Natural killer cell (primary cell): ENCODE data around the gene RPS25. TPM values are rescaled to one million over a fixed set of nuclear protein-coding genes. Genes with fewer than 3 reads are reported as not detected.
"Not testable (repeated sequence)": the region's sequence is repeated elsewhere in the genome, so short reads cannot be mapped to it uniquely, and the experiment has no call there.

Source experiments
- ATAC-seq, 3 donors: fragments of 150-1000 bp in 2 of 3; fragments of 200-7000 bp in 1 of 3; cut with Tn5 transposase; 1 replicate in 1 of 3; 2 replicates in 2 of 3; pipeline ENCODE4 v1.10.0; 2021; ENCODE audit warnings: mild to moderate bottlenecking in 2 of 3, moderate library complexity in 2 of 3
- DNase-seq, 2 donors: peaks; one replicate each; pipeline versions ENCODE4 v3.0.0 to v3.0.0-alpha.2; 2013 to 2021; ENCODE audit warnings: mixed read lengths in 1 of 2
- H3K27ac ChIP-seq: one replicate; pipeline ENCODE4 v1.5.1; 2013; ENCODE audit warnings: mild to moderate bottlenecking, low read length
- H3K27me3 ChIP-seq: one replicate; pipeline ENCODE4 v1.6.1; 2013; ENCODE audit warnings: low read length; ENCODE audit not compliant: control insufficient read depth, insufficient read depth
- H3K36me3 ChIP-seq: one replicate; pipeline ENCODE4 v1.6.1; 2013; ENCODE audit warnings: low read length; ENCODE audit not compliant: control insufficient read depth, insufficient read depth
- H3K4me1 ChIP-seq: one replicate; pipeline ENCODE4 v1.6.1; 2013; ENCODE audit warnings: low read length; ENCODE audit not compliant: control insufficient read depth, insufficient read depth
- H3K4me3 ChIP-seq: one replicate; pipeline ENCODE4 v1.5.1; 2013; ENCODE audit warnings: low read length
- H3K9me3 ChIP-seq: one replicate; pipeline ENCODE4 v1.6.1; 2013; ENCODE audit warnings: low read length; ENCODE audit not compliant: control insufficient read depth, insufficient read depth
- H3K27ac Mint-ChIP-seq, 2 donors: one replicate each; pipeline ENCODE4 v1.8.0; 2022; ENCODE audit warnings: mild to moderate bottlenecking in 2 of 2, mixed read lengths in 2 of 2, moderate library complexity in 1 of 2
- H3K27me3 Mint-ChIP-seq, 2 donors: one replicate each; pipeline ENCODE4 v1.8.0; 2022; ENCODE audit warnings: low read depth in 2 of 2, mixed read lengths in 2 of 2
- H3K36me3 Mint-ChIP-seq: one replicate; pipeline ENCODE4 v1.8.0; 2022; ENCODE audit warnings: mixed read lengths
- H3K4me1 Mint-ChIP-seq, 2 donors: one replicate each; pipeline ENCODE4 v1.8.0; 2022; ENCODE audit warnings: mixed read lengths in 2 of 2
- H3K4me3 Mint-ChIP-seq: one replicate; pipeline ENCODE4 v1.8.0; 2022; ENCODE audit warnings: mild to moderate bottlenecking, moderate library complexity, mixed read lengths
- H3K9me3 Mint-ChIP-seq, 2 donors: one replicate each; pipeline ENCODE4 v1.8.0; 2022; ENCODE audit warnings: mixed read lengths in 2 of 2
- WGBS: methylation state at CpG from one replicate; pipeline ENCODE4 v1.1.7; 2013; ENCODE audit warnings: missing lambda C conversion rate; ENCODE audit not compliant: insufficient coverage; 5-methylcytosine and 5-hydroxymethylcytosine counted together
- intact Hi-C: fragments of 100-400 bp; cut with micrococcal nuclease; formaldehyde crosslinking; loops from one replicate; pipeline ENCODE4 v1.14.2; 2022
- total RNA-seq, 4 donors: library from RNA; stranded (reverse); fragments of 120-200 nt in 1 of 4; gene quantifications; one replicate each; pipeline versions ENCODE4 v1.2.3 to v1.2.4, GENCODE V29; 2013 to 2022
- TF ChIP-seq, protein P1 (sequence below): fragments of 200-600 bp; IDR thresholded peaks from one replicate; pipeline ENCODE4 v1.8.0; 2022; ENCODE audit warnings: antibody characterized with exemption

RPS25 gene
- total RNA-seq, 3 donors from 2014 or later (not counting 1 experiment from before 2014, with no cell fraction given): 870 to 1,051 (median 887) TPM

DNA sequence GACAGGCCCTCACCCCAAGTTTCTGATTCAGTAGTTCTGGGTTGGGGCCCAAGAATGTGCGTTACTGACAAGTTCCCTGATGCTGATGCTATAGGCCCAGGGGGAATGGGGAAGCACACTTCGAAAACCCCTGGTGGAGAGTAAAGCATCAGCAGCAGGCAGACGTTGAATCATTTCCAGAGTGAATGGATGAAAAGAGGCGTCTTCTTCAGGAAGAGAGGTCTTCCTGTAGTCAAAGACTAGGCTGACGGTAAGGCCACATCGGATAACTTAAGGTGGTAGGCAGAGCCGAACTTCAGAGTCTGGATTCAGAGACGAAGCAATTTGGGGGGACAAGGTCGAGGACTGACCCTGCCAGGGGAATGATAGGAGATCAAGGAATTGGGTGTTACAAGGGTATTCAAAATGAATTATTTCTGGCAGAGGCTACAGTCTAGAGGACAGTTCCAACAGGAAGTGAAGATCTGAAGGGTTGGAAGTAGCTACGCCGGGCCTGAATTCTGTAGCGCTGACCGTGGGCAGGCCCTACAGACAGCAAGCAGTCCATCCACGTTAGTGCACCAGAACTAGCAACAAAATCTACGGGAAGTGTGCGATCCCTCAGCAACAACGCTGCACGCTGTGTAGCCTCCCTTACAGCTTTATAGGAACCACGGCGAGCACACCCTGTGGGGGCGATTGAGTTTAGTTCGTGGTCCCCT, 21.1 kb downstream of the RPS25 start:
- H3K4me1 ChIP-seq: peaks cover 23% of the 10 kb centered on the region
- peaks cover 14% of the 10 kb centered on the region for H3K36me3 ChIP-seq
- WGBS: 10% methylated on average over 22 of the region's 22 CpGs
- H3K36me3 Mint-ChIP-seq: no peaks in the 10 kb centered on the region
- intact Hi-C loops: no loop called here
- peak overlapping the region; percentile 94 for H3K27ac Mint-ChIP-seq
- no peaks in the 10 kb centered on the region for H3K9me3 ChIP-seq
- no peaks in the 10 kb centered on the region for H3K9me3 Mint-ChIP-seq
- peak overlapping the region; percentile 97 for H3K4me3 Mint-ChIP-seq
- peaks cover 30 to 33% of the 10 kb centered on the region in 2 donors for H3K4me1 Mint-ChIP-seq
- no peak for ATAC-seq
- peak in 1 of 2 donors; percentile 71 for DNase-seq
- H3K27ac ChIP-seq: peak overlapping the region; percentile 69
- no peaks in the 10 kb centered on the region for H3K27me3 ChIP-seq
- peak overlapping the region; percentile 88 for H3K4me3 ChIP-seq
- TF ChIP-seq, protein P1, sequence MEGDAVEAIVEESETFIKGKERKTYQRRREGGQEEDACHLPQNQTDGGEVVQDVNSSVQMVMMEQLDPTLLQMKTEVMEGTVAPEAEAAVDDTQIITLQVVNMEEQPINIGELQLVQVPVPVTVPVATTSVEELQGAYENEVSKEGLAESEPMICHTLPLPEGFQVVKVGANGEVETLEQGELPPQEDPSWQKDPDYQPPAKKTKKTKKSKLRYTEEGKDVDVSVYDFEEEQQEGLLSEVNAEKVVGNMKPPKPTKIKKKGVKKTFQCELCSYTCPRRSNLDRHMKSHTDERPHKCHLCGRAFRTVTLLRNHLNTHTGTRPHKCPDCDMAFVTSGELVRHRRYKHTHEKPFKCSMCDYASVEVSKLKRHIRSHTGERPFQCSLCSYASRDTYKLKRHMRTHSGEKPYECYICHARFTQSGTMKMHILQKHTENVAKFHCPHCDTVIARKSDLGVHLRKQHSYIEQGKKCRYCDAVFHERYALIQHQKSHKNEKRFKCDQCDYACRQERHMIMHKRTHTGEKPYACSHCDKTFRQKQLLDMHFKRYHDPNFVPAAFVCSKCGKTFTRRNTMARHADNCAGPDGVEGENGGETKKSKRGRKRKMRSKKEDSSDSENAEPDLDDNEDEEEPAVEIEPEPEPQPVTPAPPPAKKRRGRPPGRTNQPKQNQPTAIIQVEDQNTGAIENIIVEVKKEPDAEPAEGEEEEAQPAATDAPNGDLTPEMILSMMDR: peak; percentile 11
- no peaks in the 10 kb centered on the region for H3K27me3 Mint-ChIP-seq

DNA sequence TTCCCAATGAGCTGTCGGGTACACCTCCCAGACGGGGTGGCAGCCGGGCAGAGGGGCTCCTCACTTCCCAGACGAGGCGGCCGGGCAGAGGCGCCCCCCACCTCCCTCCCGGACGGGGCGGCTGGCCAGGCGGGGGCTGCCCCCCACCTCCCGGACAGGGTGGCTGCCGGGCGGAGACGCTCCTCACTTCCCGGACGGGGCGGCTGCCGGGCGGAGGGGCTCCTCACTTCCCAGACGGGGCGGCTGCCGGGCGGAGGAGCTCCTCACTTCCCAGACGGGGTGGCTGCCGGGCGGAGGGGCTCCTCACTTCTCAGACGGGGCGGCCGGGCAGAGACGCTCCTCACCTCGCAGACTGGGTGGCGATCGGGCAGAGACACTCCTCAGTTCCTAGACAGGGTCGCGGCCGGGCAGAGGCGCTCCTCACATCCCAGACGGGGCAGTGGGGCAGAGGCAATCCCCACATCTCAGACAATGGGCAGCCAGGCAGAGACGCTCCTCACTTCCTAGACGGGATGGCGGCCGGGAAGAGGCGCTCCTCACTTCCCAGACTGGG, 26.6 kb downstream of the RPS25 start:
- intact Hi-C loops, H3K27me3 ChIP-seq, H3K36me3 ChIP-seq, ATAC-seq, H3K4me3 Mint-ChIP-seq, H3K27ac Mint-ChIP-seq, DNase-seq, H3K4me1 ChIP-seq, H3K27me3 Mint-ChIP-seq, H3K9me3 ChIP-seq, H3K36me3 Mint-ChIP-seq, H3K9me3 Mint-ChIP-seq, H3K4me3 ChIP-seq, H3K4me1 Mint-ChIP-seq, H3K27ac ChIP-seq: not testable (repeated sequence)
- whole genome bisulfite sequencing: 92% methylated on average over 44 of the region's 44 CpGs

DNA sequence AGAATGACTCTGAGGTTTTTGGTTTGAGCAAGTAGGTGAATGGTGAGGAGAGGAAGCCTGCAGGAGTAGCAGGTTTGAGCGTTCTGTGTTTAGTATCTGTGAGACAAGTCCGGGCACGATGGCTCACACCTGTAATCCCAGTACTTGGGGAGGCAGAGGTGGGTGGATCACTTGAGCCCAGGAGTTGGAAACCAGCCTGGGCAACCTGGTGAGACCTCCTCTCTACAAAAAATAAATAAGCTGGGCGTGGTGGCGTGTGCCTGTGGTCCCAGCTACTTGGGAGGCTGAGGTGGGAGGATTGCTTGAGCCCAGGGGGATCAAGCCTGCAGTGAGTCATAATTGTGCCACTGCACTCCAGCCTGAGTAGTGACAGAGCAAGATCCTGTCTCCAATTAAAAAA, 29.9 kb downstream of the RPS25 start:
- Histone ChIP-seq H3K36me3 (no peaks in the 10 kb centered on the region), H3K4me1 (no peaks in the 10 kb centered on the region), H3K4me3 (no peak overlapping the region), H3K27me3 (no peaks in the 10 kb centered on the region), H3K9me3 (no peaks in the 10 kb centered on the region), H3K27ac (no peak overlapping the region)
- no peaks in the 10 kb centered on the region for H3K9me3 Mint-ChIP-seq
- intact Hi-C loops: no loop called here
- no peaks in the 10 kb centered on the region for H3K27me3 Mint-ChIP-seq
- no peaks in the 10 kb centered on the region for H3K36me3 Mint-ChIP-seq
- 93% methylated on average over 5 of the region's 5 CpGs for WGBS
- no peak overlapping the region for H3K4me3 Mint-ChIP-seq
- H3K27ac Mint-ChIP-seq: no peak overlapping the region
- no peak for ATAC-seq
- H3K4me1 Mint-ChIP-seq: no peaks in the 10 kb centered on the region
- TF ChIP-seq, protein P1: no peak
- DNase-seq: no peak

DNA sequence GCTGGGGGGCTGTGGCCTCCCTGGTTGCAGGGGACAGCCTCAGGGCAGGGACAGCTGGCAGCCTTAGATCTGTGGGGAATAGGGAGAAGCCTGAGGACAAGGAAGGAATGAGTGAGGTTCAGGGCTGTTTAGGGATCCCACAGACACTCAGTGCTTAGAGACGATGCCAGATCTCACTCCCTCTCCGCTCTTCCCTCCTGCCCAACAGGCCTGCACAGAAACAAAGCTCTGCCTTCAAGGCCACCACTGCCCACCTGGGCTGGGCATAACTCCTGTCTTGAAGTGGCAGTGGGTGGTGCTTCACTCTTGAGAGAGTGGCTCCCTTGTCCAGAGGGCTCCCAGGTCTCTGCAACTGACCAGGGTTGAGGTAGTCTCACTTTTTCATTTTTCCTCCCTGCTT, 33.3 kb downstream of the RPS25 start:
- H3K4me1 ChIP-seq: no peaks in the 10 kb centered on the region
- no peak overlapping the region for H3K4me3 Mint-ChIP-seq
- no peak overlapping the region for H3K27ac Mint-ChIP-seq
- DNase-seq (no peak), ATAC-seq (no peak)
- TF ChIP-seq, protein P1: no peak
- no peaks in the 10 kb centered on the region for H3K4me1 Mint-ChIP-seq
- H3K27me3 ChIP-seq: no peaks in the 10 kb centered on the region
- H3K36me3 ChIP-seq: no peaks in the 10 kb centered on the region
- H3K27ac ChIP-seq: no peak overlapping the region
- no peaks in the 10 kb centered on the region for H3K9me3 Mint-ChIP-seq
- intact Hi-C loops: no loop called here
- no peaks in the 10 kb centered on the region for H3K36me3 Mint-ChIP-seq
- no peaks in the 10 kb centered on the region for H3K9me3 ChIP-seq
- H3K27me3 Mint-ChIP-seq: no peaks in the 10 kb centered on the region
- no peak overlapping the region for H3K4me3 ChIP-seq
- WGBS: 74% methylated on average over 2 of the region's 2 CpGs

DNA sequence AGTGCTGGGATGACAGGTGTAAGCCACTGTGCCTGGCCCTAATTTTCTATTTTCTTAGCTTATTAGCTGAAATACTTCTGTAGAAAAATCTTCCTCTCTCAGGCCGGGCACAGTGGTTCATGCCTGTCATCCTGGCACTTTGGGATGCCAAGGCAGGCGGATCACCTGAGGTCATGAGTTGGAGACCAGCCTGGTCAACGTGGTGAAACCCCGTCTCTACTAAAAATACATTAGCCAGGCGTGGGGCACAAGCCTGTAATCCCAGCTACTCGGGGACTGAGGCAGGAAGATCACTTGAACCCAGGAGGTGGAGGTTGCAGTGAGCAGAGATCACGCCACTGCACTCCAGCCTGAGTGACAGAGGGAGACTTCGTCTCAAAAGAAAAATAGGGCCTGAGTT, 33.8 kb downstream of the RPS25 start:
- H3K36me3 Mint-ChIP-seq, H3K27ac Mint-ChIP-seq, ATAC-seq, H3K27me3 Mint-ChIP-seq, DNase-seq, H3K4me3 Mint-ChIP-seq, H3K36me3 ChIP-seq, H3K9me3 Mint-ChIP-seq, H3K27me3 ChIP-seq, intact Hi-C loops, H3K27ac ChIP-seq, H3K4me3 ChIP-seq, H3K4me1 Mint-ChIP-seq, H3K9me3 ChIP-seq, H3K4me1 ChIP-seq: not testable (repeated sequence)
- WGBS: 87% methylated on average over 8 of the region's 8 CpGs
